B cell (primary cell): ENCODE measurements around the gene RPS14. TPM values are rescaled to one million over a fixed set of nuclear protein-coding genes. Genes with fewer than 3 reads are reported as not detected.

Source experiments
- ATAC-seq: fragments of 200-7000 bp; cut with Tn5 transposase; one replicate; pipeline ENCODE4 v1.10.0; 2021; ENCODE audit warnings: low read depth, mild to moderate bottlenecking, moderate number of reproducible peaks, moderate library complexity
- CTCF ChIA-PET: fragments of 350-600 bp; sonication (Branson Sonifier 250); formaldehyde crosslinking; loops from one replicate; lab custom pipeline; 2021; ENCODE audit warnings: antibody characterized with exemption, inconsistent platforms; lab: Charles Lee
- POLR2A ChIA-PET: fragments of 350-600 bp; sonication (Branson Sonifier 250); formaldehyde crosslinking; loops from one replicate; lab custom pipeline; 2021; ENCODE audit warnings: antibody characterized with exemption; lab: Charles Lee
- DNase-seq: peaks from one replicate; pipeline ENCODE4 v3.0.0; 2013
- H2AFZ ChIP-seq: 2 replicates; pipeline ENCODE4 v1.6.1; 2012; ENCODE audit warnings: mild to moderate bottlenecking, low read depth, low read length; ENCODE audit not compliant: insufficient read depth, poor library complexity, severe bottlenecking
- H3K27ac ChIP-seq, 2 donors: 1 replicate in 1 of 2; 2 replicates in 1 of 2; pipeline ENCODE4 v1.5.1; 2012 to 2013; ENCODE audit warnings: low read length in 2 of 2, mild to moderate bottlenecking in 2 of 2, moderate library complexity in 1 of 2
- H3K27me3 ChIP-seq, 4 experiments: fragments of 200-600 bp in 1 of 4; sonication (generic) in 1 of 4; replicated peaks in 1 of 4; 1 replicate in 2 of 4; 2 replicates in 2 of 4; pipeline versions ENCODE4 v1.6.1 to v1.7.0; 2013 to 2016; ENCODE audit warnings: low read length in 3 of 4, mild to moderate bottlenecking in 2 of 4, mixed read lengths in 1 of 4, moderate library complexity in 1 of 4; ENCODE audit not compliant: insufficient read depth in 4 of 4, control insufficient read depth in 3 of 4; ENCODE audit errors: control extremely low read depth in 1 of 4
- H3K36me3 ChIP-seq, 2 experiments: replicated peaks in 1 of 2; 1 replicate in 1 of 2; 2 replicates in 1 of 2; pipeline versions ENCODE4 v1.6.1 to v1.7.1; 2013; ENCODE audit warnings: low read length in 1 of 2; ENCODE audit not compliant: insufficient read depth in 2 of 2, control insufficient read depth in 1 of 2; ENCODE audit errors: control extremely low read depth in 1 of 2, extremely low read depth in 1 of 2
- H3K4me1 ChIP-seq, 2 donors: fragments of 200-600 bp in 1 of 2; sonication (generic) in 1 of 2; 1 replicate in 1 of 2; 2 replicates in 1 of 2; pipeline versions ENCODE4 v1.5.1 to v1.6.1; 2013 to 2017; ENCODE audit warnings: low read length in 2 of 2; ENCODE audit not compliant: control insufficient read depth in 2 of 2, insufficient read depth in 2 of 2
- H3K4me2 ChIP-seq: replicated peaks from 2 replicates; pipeline ENCODE3; 2012; ENCODE audit warnings: mild to moderate bottlenecking, low read depth, low read length; ENCODE audit not compliant: poor library complexity, severe bottlenecking
- H3K4me3 ChIP-seq, 5 experiments: fragments of 200-600 bp in 1 of 5; sonication (generic) in 1 of 5; 1 replicate in 3 of 5; 2 replicates in 2 of 5; pipeline versions ENCODE4 v1.5.1 to v1.7.0; 2011 to 2016; ENCODE audit warnings: low read length in 4 of 5, mild to moderate bottlenecking in 4 of 5, low read depth in 2 of 5, control low read depth in 1 of 5, moderate library complexity in 1 of 5; ENCODE audit not compliant: insufficient read depth in 1 of 5; ENCODE audit errors: control extremely low read depth in 1 of 5, extremely low read depth in 1 of 5
- H3K79me2 ChIP-seq: fragments of 200-600 bp; sonication (generic); one replicate; pipeline ENCODE4 v1.6.0; 2016; ENCODE audit warnings: low read length; ENCODE audit not compliant: control insufficient read depth, insufficient read depth
- H3K9ac ChIP-seq: fragments of 200-600 bp; sonication (generic); 2 replicates; pipeline ENCODE4 v1.6.1; 2017; ENCODE audit warnings: mild to moderate bottlenecking, low read length, moderate library complexity
- H3K9me3 ChIP-seq, 3 donors: one replicate each; pipeline versions ENCODE4 v1.6.1 to v1.7.1; 2013; ENCODE audit warnings: low read length in 2 of 3; ENCODE audit not compliant: control insufficient read depth in 2 of 3, insufficient read depth in 1 of 3; ENCODE audit errors: control extremely low read depth in 1 of 3
- H4K20me1 ChIP-seq: 2 replicates; pipeline ENCODE4 v1.6.0; 2012; ENCODE audit warnings: mild to moderate bottlenecking, low read length; ENCODE audit not compliant: insufficient read depth, control insufficient read depth, poor library complexity, severe bottlenecking
- H3K27ac Mint-ChIP-seq: one replicate; pipeline ENCODE4 v1.8.0; 2021; ENCODE audit warnings: mixed read lengths
- H3K27me3 Mint-ChIP-seq: one replicate; pipeline ENCODE4 v1.8.0; 2021; ENCODE audit warnings: mixed read lengths
- H3K4me1 Mint-ChIP-seq: one replicate; pipeline ENCODE4 v1.8.0; 2021; ENCODE audit warnings: mixed read lengths
- H3K4me3 Mint-ChIP-seq: one replicate; pipeline ENCODE4 v1.8.0; 2021; ENCODE audit warnings: mixed read lengths
- H3K9me3 Mint-ChIP-seq: one replicate; pipeline ENCODE4 v1.8.0; 2022; ENCODE audit warnings: mixed read lengths; ENCODE audit not compliant: insufficient read depth
- EZH2 ChIP-seq: IDR thresholded peaks from 2 replicates; pipeline ENCODE4 v1.6.1; 2012; ENCODE audit warnings: borderline replicate concordance, low read depth, mild to moderate bottlenecking, moderate library complexity, low read length; ENCODE audit not compliant: insufficient read depth, poor library complexity, severe bottlenecking
- WGBS: methylation state at CpG from one replicate; pipeline ENCODE4 v1.1.5; 2013; ENCODE audit warnings: missing lambda C conversion rate; ENCODE audit not compliant: insufficient coverage; 5-methylcytosine and 5-hydroxymethylcytosine counted together
- intact Hi-C: fragments of 100-400 bp; cut with micrococcal nuclease; formaldehyde crosslinking; loops from one replicate; pipeline ENCODE4 v1.10.0; 2022
- polyA plus RNA-seq: library from polyadenylated mRNA; depleted of rRNA; stranded (reverse); fragments of >200 nt; gene quantifications from 2 replicates; pipeline ENCODE4 v1.2.3, GENCODE V29; 2012
- total RNA-seq, 2 donors: library from RNA; stranded (reverse); fragments of 120-200 nt in 1 of 2; gene quantifications; 1 replicate in 1 of 2; 2 replicates in 1 of 2; pipeline versions ENCODE4 v1.2.3 to v1.2.4, GENCODE V29; 2013 to 2022
- TF ChIP-seq, protein P1 (sequence below): fragments of 200-600 bp; IDR thresholded peaks from one replicate; pipeline ENCODE4 v1.8.0; 2022; ENCODE audit warnings: antibody characterized with exemption, mild to moderate bottlenecking

RPS14 gene
- total and polyA plus RNA-seq, 2 donors (not counting 1 experiment from before 2014, with no cell fraction given) = 3,740 to 6,881 TPM

DNA sequence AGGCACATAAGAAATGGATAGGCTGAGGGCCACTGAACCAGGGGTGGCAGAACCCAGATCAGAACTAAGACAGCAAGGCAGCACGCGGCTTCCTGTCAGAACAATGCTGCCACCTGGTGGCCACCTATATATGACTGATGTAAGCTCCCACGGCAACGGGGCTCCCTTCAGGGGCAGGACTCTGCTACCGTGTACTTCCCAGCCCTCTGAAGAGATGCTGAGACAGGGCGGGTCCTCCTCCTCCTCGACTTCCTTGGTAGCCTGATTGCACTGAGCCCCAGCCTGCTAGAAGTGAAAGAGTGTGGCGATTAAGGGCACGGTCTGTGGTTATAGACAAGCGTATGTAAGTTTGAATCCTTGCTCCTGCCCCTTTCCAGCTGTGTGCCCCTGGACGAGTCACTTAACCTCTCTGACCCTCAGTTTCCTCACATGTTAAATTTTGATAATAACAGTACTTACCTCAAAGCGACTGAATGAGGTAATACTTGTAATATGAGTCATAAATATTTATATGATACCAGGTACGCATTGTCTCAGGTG is 13.3 kb downstream of the RPS14 start:
- ChIA-PET POLR2A (interaction anchor here (0.6 to 21.5 kb wide), 4 partner anchors 13 to 81 kb away, joined by 3 to 387 read pairs (median 146); partner anchors contain the start of genes CD74 and RPS14), CTCF (interaction anchor here (0.6 to 14.4 kb wide), 16 partner anchors 9 to 91 kb away, joined by 3 to 396 read pairs (median 4); partner anchors contain the start of genes CD74 and RPS14)
- peak overlapping the region; percentile 56 to 68 for H3K27ac ChIP-seq
- no peaks in the 10 kb centered on the region for H3K27me3 ChIP-seq
- H3K4me3 ChIP-seq = peak overlapping the region in 1 of 5 experiments; percentile 1
- DNase-seq = peak; percentile 94
- TF ChIP-seq EZH2 = no peak
- TF ChIP-seq, protein P1, sequence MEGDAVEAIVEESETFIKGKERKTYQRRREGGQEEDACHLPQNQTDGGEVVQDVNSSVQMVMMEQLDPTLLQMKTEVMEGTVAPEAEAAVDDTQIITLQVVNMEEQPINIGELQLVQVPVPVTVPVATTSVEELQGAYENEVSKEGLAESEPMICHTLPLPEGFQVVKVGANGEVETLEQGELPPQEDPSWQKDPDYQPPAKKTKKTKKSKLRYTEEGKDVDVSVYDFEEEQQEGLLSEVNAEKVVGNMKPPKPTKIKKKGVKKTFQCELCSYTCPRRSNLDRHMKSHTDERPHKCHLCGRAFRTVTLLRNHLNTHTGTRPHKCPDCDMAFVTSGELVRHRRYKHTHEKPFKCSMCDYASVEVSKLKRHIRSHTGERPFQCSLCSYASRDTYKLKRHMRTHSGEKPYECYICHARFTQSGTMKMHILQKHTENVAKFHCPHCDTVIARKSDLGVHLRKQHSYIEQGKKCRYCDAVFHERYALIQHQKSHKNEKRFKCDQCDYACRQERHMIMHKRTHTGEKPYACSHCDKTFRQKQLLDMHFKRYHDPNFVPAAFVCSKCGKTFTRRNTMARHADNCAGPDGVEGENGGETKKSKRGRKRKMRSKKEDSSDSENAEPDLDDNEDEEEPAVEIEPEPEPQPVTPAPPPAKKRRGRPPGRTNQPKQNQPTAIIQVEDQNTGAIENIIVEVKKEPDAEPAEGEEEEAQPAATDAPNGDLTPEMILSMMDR = peak; percentile 84
- H3K9me3 Mint-ChIP-seq = no peaks in the 10 kb centered on the region
- H3K27me3 Mint-ChIP-seq = no peaks in the 10 kb centered on the region
- H3K27ac Mint-ChIP-seq = peak overlapping the region; percentile 95
- peak overlapping the region; percentile 74 for H3K4me3 Mint-ChIP-seq
- intact Hi-C loops = loop anchor here (1.0 to 2.0 kb wide), 6 partner anchors 13 to 218 kb away; partner anchors contain the start of genes CD74, RPS14 and TCOF1
- no peak overlapping the region for H3K9ac ChIP-seq
- H3K79me2 ChIP-seq = peaks cover 56% of the 10 kb centered on the region
- WGBS = 17% methylated on average over 6 of the region's 13 CpGs
- peaks cover 42% of the 10 kb centered on the region for H3K4me1 Mint-ChIP-seq
- H3K4me1 ChIP-seq = peaks cover 46 to 52% of the 10 kb centered on the region in 2 donors
- H3K36me3 ChIP-seq = peaks cover 0 to 1% of the 10 kb centered on the region in 2 experiments
- H3K4me2 ChIP-seq = peak overlapping the region; percentile 53
- H2AFZ ChIP-seq = peak overlapping the region; percentile 55
- no peaks in the 10 kb centered on the region for H3K9me3 ChIP-seq
- peak; percentile 93 for ATAC-seq
- no peaks in the 10 kb centered on the region for H4K20me1 ChIP-seq

DNA sequence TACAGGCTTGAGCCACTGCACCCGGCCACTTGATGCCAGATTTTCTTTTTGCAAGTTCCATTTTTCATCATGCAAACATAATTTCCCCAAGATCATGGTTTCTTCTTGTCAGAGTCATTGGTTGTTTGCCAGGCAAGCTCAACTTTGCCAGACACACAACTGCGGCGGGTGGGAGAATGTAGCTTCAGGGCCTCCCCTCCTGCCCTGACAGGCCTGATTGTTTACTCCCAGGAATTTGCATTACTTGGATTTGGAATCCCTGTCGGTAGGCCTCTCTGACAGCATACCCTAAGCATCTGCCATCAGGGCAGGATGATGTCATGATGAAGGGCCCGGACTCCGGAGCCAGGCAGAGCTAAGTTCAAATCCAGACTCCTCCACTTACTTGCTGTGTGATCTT is 15.1 kb downstream of the RPS14 start:
- no peaks in the 10 kb centered on the region for H3K9me3 Mint-ChIP-seq
- H3K4me3 Mint-ChIP-seq = no peak overlapping the region
- Histone ChIP-seq H3K27me3 (no peaks in the 10 kb centered on the region), H3K9ac (no peak overlapping the region), H3K4me2 (peak overlapping the region; percentile 32), H3K4me1 (peaks cover 61 to 69% of the 10 kb centered on the region in 2 donors), H3K9me3 (no peaks in the 10 kb centered on the region), H2AFZ (no peak overlapping the region), H3K36me3 (no peaks in the 10 kb centered on the region), H3K27ac (no peak overlapping the region), H3K4me3 (no peak overlapping the region), H4K20me1 (no peaks in the 10 kb centered on the region), H3K79me2 (peaks cover 73% of the 10 kb centered on the region)
- DNase-seq (no peak), ATAC-seq (no peak)
- TF ChIP-seq, protein P1 = no peak
- TF ChIP-seq EZH2 = no peak
- ChIA-PET POLR2A (interaction anchor here (0.7 to 21.5 kb wide), 3 partner anchors 13 to 34 kb away, joined by 5 to 387 read pairs (median 286); partner anchors contain the start of gene CD74), CTCF (interaction anchor here (0.6 to 14.4 kb wide), 8 partner anchors 9 to 216 kb away, joined by 3 to 396 read pairs (median 6); partner anchors contain the start of genes CD74 and RPS14)
- intact Hi-C loops = no loop called here
- WGBS = 100% methylated on average over 6 of the region's 6 CpGs
- peak overlapping the region; percentile 53 for H3K27ac Mint-ChIP-seq
- H3K27me3 Mint-ChIP-seq = no peaks in the 10 kb centered on the region
- peaks cover 56% of the 10 kb centered on the region for H3K4me1 Mint-ChIP-seq
